H9 (cell line): ENCODE data around the gene ABCB8. TPM values are rescaled to one million over a fixed set of nuclear protein-coding genes. Genes with fewer than 3 reads are reported as not detected.

Experiments
- DNase-seq: peaks from one replicate; pipeline ENCODE4 v3.0.0-alpha.2; 2017
- H2AFZ ChIP-seq: one replicate; pipeline ENCODE4 v1.6.1; 2013; ENCODE audit warnings: mild to moderate bottlenecking, low read length, control low read depth, moderate library complexity
- H2AK5ac ChIP-seq: 2 replicates; pipeline ENCODE4 v1.6.1; 2013; ENCODE audit warnings: low read length, control low read depth, mixed read lengths; ENCODE audit not compliant: insufficient read length
- H2BK120ac ChIP-seq: one replicate; pipeline ENCODE4 v1.6.1; 2013; ENCODE audit warnings: low read depth, mild to moderate bottlenecking, low read length, control low read depth, inconsistent platforms; ENCODE audit not compliant: poor library complexity, severe bottlenecking
- H2BK12ac ChIP-seq: 2 replicates; pipeline ENCODE4 v1.6.1; 2013; ENCODE audit warnings: low read length, control low read depth, mixed read lengths, low read depth; ENCODE audit not compliant: insufficient read length
- H2BK15ac ChIP-seq: 2 replicates; pipeline ENCODE4 v1.6.1; 2013; ENCODE audit warnings: low read depth, low read length, control low read depth
- H2BK20ac ChIP-seq: one replicate; pipeline ENCODE4 v1.6.1; 2013; ENCODE audit warnings: low read depth, mild to moderate bottlenecking, low read length, control low read depth, inconsistent platforms; ENCODE audit not compliant: poor library complexity, severe bottlenecking
- H2BK5ac ChIP-seq: 2 replicates; pipeline ENCODE4 v1.6.1; 2013; ENCODE audit warnings: low read length, control low read depth, mixed read lengths; ENCODE audit not compliant: insufficient read length
- H3K14ac ChIP-seq: 2 replicates; pipeline ENCODE4 v1.6.1; 2013; ENCODE audit warnings: low read length, control low read depth; ENCODE audit not compliant: insufficient read depth
- H3K18ac ChIP-seq: 2 replicates; pipeline ENCODE4 v1.6.1; 2013; ENCODE audit warnings: low read depth, mild to moderate bottlenecking, mixed read lengths, low read length, control low read depth; ENCODE audit not compliant: insufficient read length
- H3K23ac ChIP-seq: 2 replicates; pipeline ENCODE4 v1.6.1; 2013; ENCODE audit warnings: low read length, control low read depth, mixed read lengths, low read depth; ENCODE audit not compliant: insufficient read length
- H3K23me2 ChIP-seq: 2 replicates; pipeline ENCODE4 v1.6.1; 2013; ENCODE audit warnings: low read depth, mild to moderate bottlenecking, mixed read lengths, low read length, control low read depth; ENCODE audit not compliant: insufficient read length, poor library complexity, severe bottlenecking
- H3K27ac ChIP-seq: 2 replicates; pipeline ENCODE4 v1.5.1; 2013; ENCODE audit warnings: low read length, control low read depth, mixed read lengths, low read depth; ENCODE audit not compliant: insufficient read length
- H3K27me3 ChIP-seq: 2 replicates; pipeline ENCODE4 v1.6.1; 2013; ENCODE audit warnings: low read length, control low read depth, inconsistent platforms; ENCODE audit not compliant: insufficient read depth
- H3K4ac ChIP-seq: 2 replicates; pipeline ENCODE4 v1.6.1; 2013; ENCODE audit warnings: low read depth, mild to moderate bottlenecking, control low read depth, inconsistent platforms, low read length, moderate library complexity
- H3K4me1 ChIP-seq: 2 replicates; pipeline ENCODE4 v1.6.1; 2013; ENCODE audit warnings: low read length, control low read depth, inconsistent platforms; ENCODE audit not compliant: insufficient read depth
- H3K4me2 ChIP-seq: 2 replicates; pipeline ENCODE4 v1.6.1; 2013; ENCODE audit warnings: low read length, control low read depth, mixed read lengths; ENCODE audit not compliant: insufficient read length, insufficient read depth
- H3K56ac ChIP-seq: 2 replicates; pipeline ENCODE4 v1.6.1; 2013; ENCODE audit warnings: low read depth, mild to moderate bottlenecking, mixed read lengths, low read length, control low read depth; ENCODE audit not compliant: insufficient read length
- H3K79me1 ChIP-seq: 2 replicates; pipeline ENCODE4 v1.6.1; 2013; ENCODE audit warnings: low read depth, mild to moderate bottlenecking, moderate library complexity, low read length, control low read depth, inconsistent platforms; ENCODE audit not compliant: insufficient read depth, poor library complexity, severe bottlenecking
- H3K79me2 ChIP-seq: 2 replicates; pipeline ENCODE4 v1.6.1; 2013; ENCODE audit warnings: low read length, control low read depth, inconsistent platforms; ENCODE audit not compliant: insufficient read depth
- H3K9ac ChIP-seq: 2 replicates; pipeline ENCODE4 v1.6.1; 2013; ENCODE audit warnings: low read length, control low read depth, mixed read lengths; ENCODE audit not compliant: insufficient read length; ENCODE audit errors: extremely low read depth
- H3K9me3 ChIP-seq: one replicate; pipeline ENCODE4 v1.6.1; 2013; ENCODE audit warnings: low read depth, low read length, inconsistent platforms; ENCODE audit not compliant: control insufficient read depth
- H3T11ph ChIP-seq: one replicate; pipeline ENCODE4 v1.6.1; 2013; ENCODE audit warnings: mild to moderate bottlenecking, low read length, control low read depth, inconsistent platforms
- H4K20me1 ChIP-seq: one replicate; pipeline ENCODE4 v1.6.1; 2013; ENCODE audit not compliant: control insufficient read depth, insufficient read length, insufficient read depth
- H4K5ac ChIP-seq: 2 replicates; pipeline ENCODE4 v1.6.1; 2013; ENCODE audit warnings: low read depth, mild to moderate bottlenecking, mixed read lengths, low read length, control low read depth; ENCODE audit not compliant: insufficient read length
- H4K8ac ChIP-seq: replicated peaks from 2 replicates; pipeline ENCODE4 v1.6.1; 2013; ENCODE audit warnings: low read length, control low read depth, mixed read lengths, low read depth; ENCODE audit not compliant: insufficient read length
- H4K91ac ChIP-seq: 2 replicates; pipeline ENCODE4 v1.6.1; 2013; ENCODE audit warnings: low read depth, mild to moderate bottlenecking, moderate library complexity, mixed read lengths, low read length, control low read depth; ENCODE audit not compliant: insufficient read length
- H3K27ac Mint-ChIP-seq, 3 experiments: 2 replicates in 2 of 3; 3 replicates in 1 of 3; pipeline ENCODE4 v1.8.0; 2020 to 2021; ENCODE audit warnings: mixed read lengths in 3 of 3, mild to moderate bottlenecking in 1 of 3, moderate library complexity in 1 of 3
- H3K27me3 Mint-ChIP-seq: 2 replicates; pipeline ENCODE4 v1.8.0; 2021; ENCODE audit warnings: low read depth, mild to moderate bottlenecking, moderate library complexity, mixed read lengths
- H3K36me3 Mint-ChIP-seq, 3 experiments: 2 replicates in 2 of 3; 3 replicates in 1 of 3; pipeline ENCODE4 v1.8.0; 2020 to 2021; ENCODE audit warnings: low read depth in 3 of 3, mixed read lengths in 3 of 3; ENCODE audit not compliant: insufficient read depth in 1 of 3
- H3K4me1 Mint-ChIP-seq, 2 experiments: 2 replicates each; pipeline ENCODE4 v1.8.0; 2020; ENCODE audit warnings: mixed read lengths in 2 of 2
- H3K4me3 Mint-ChIP-seq, 2 experiments: 2 replicates in 1 of 2; 3 replicates in 1 of 2; pipeline ENCODE4 v1.8.0; 2020 to 2021; ENCODE audit warnings: mild to moderate bottlenecking in 2 of 2, mixed read lengths in 2 of 2, moderate library complexity in 1 of 2
- H3K9me3 Mint-ChIP-seq, 2 experiments: 2 replicates in 1 of 2; 3 replicates in 1 of 2; pipeline ENCODE4 v1.8.0; 2020; ENCODE audit warnings: mild to moderate bottlenecking in 2 of 2, mixed read lengths in 2 of 2, moderate library complexity in 1 of 2
- CTCF ChIP-seq: fragments of 200-600 bp; sonication (generic); conservative IDR thresholded peaks from 3 replicates; pipeline ENCODE4 v1.8.0; 2021; ENCODE audit warnings: antibody characterized with exemption, mild to moderate bottlenecking
- WGBS: extraction: QIAGEN DNeasy Blood & Tissue Kit; methylation state at CpG from one replicate; pipeline ENCODE4 v1.1.7; 2013; ENCODE audit warnings: missing lambda C conversion rate, low lambda C conversion rate, mixed read lengths; ENCODE audit not compliant: insufficient read length; ENCODE audit errors: extremely low coverage; 5-methylcytosine and 5-hydroxymethylcytosine counted together
- total RNA-seq: library from RNA; stranded (reverse); gene quantifications from 2 replicates; pipeline ENCODE4 v1.2.1, GENCODE V29; 2021

The ABCB8 gene
- total RNA-seq, 1 experiment from 2014 or later, result 22.1 TPM

- no peak overlapping the region for H2BK5ac ChIP-seq
- H4K20me1 ChIP-seq, result no peaks in the 10 kb centered on the region
- H3K23ac ChIP-seq, result no peak overlapping the region
- peaks cover 2% of the 10 kb centered on the region; the same call in 1 of the 2 replicates for H3K4me1 ChIP-seq
- no peak overlapping the region for H3K4ac ChIP-seq
- H3T11ph ChIP-seq, result no peak overlapping the region
- H2BK12ac ChIP-seq, result no peak overlapping the region
- no peak overlapping the region for H4K91ac ChIP-seq
- H2BK15ac ChIP-seq, result no peak overlapping the region
- no peak overlapping the region for H2AK5ac ChIP-seq
- H4K8ac ChIP-seq, result no peak overlapping the region
- no peak overlapping the region for H2BK20ac ChIP-seq
- TF ChIP-seq CTCF, result no peak
- H3K4me3 Mint-ChIP-seq, result peak overlapping the region; percentile 77 to 88
- no peak overlapping the region for H4K5ac ChIP-seq
- peaks cover 0 to 9% (median 2%) of the 10 kb centered on the region in 3 experiments; a peak in 4 of 7 replicates for H3K36me3 Mint-ChIP-seq
- H3K27ac Mint-ChIP-seq, result peak overlapping the region in 2 of 3 experiments; percentile 48 to 63; a peak in 3 of 7 replicates
- H3K9ac ChIP-seq, result no peak overlapping the region
- no peak for DNase-seq
- peaks cover 4% of the 10 kb centered on the region for H3K79me1 ChIP-seq
- no peaks in the 10 kb centered on the region; a peak in 1 of 5 replicates for H3K9me3 Mint-ChIP-seq
- H3K79me2 ChIP-seq, result peaks cover 2% of the 10 kb centered on the region; the same call in 1 of the 2 replicates
- H3K23me2 ChIP-seq, result peaks cover 20% of the 10 kb centered on the region
- H3K4me1 Mint-ChIP-seq, result peaks cover 35 to 43% of the 10 kb centered on the region in 2 experiments
- no peaks in the 10 kb centered on the region; the same call in 1 of the 2 replicates for H3K27me3 ChIP-seq
- no CpG with 5 or more reads among the region's 5 CpGs for WGBS
- no peak overlapping the region for H2AFZ ChIP-seq
- peak overlapping the region; percentile 64 for H3K4me2 ChIP-seq
- no peak overlapping the region for H2BK120ac ChIP-seq
- peaks cover 15% of the 10 kb centered on the region for H3K27me3 Mint-ChIP-seq
- no peak overlapping the region for H3K14ac ChIP-seq
- H3K27ac ChIP-seq, result no peak overlapping the region
- H3K56ac ChIP-seq, result no peak overlapping the region
- no peak overlapping the region for H3K18ac ChIP-seq
- H3K9me3 ChIP-seq, result no peaks in the 10 kb centered on the region
Measured at GRCh38 chr7:151085329-151085690, 57.1 kb downstream of the ABCB8 start.
